GM18526 (cell line): ENCODE measurements around the gene TYW3.

Source experiments
- POLR2A ChIP-seq: IDR thresholded peaks from 3 replicates; pipeline ENCODE4 v1.6.1; 2011; ENCODE audit not compliant: insufficient read length; ENCODE audit errors: extremely low read depth

TYW3 gene

GRCh38 chr1:74775735-74776134, 42.8 kb downstream of the TYW3 start:
- TF ChIP-seq POLR2A: no peak

GRCh38 chr1:74777525-74777924, 44.6 kb downstream of the TYW3 start:
- TF ChIP-seq POLR2A: no peak

DNA sequence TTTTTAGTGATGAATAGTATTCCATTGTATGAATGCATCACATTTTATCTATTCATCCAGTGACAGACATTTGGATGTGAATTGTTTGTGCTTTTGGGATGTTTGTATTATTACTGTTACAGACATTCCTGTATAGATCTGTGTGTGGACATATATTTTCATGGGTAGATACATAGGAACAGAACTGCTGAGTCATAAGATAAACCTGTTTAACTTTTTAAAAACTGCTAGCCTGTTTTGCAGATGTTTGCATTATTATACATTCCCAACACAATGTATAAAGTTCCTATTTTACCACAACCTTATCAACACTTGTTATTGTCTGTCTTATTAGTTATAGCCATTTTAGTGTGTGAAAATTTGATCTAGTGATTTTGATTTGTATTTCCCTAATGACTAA, 46.8 kb downstream of the TYW3 start:
- no peak for TF ChIP-seq POLR2A

DNA sequence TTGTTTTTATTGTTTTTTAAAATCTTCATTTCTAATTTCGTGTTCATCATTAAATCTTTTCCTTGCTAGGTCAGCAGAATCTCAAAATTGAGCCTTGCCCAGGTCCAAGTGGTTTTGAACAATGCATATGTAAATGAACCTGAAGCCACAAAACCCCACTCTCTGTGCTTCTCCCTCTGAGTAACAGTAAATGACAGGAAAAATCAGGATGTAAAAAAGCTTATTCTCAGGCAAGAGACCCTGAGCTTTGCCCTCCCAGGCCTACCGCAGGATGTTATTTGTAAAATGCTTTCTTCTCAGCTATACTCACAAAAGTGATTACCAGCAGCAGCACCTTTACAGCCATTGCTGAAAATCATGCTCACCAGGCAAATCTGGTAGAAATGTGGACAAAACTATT, 47.6 kb downstream of the TYW3 start:
- TF ChIP-seq POLR2A: no peak

- no peak for TF ChIP-seq POLR2A
These were observed 53.0 kb downstream of the TYW3 start for GRCh38 chr1:74785944-74786343.

DNA sequence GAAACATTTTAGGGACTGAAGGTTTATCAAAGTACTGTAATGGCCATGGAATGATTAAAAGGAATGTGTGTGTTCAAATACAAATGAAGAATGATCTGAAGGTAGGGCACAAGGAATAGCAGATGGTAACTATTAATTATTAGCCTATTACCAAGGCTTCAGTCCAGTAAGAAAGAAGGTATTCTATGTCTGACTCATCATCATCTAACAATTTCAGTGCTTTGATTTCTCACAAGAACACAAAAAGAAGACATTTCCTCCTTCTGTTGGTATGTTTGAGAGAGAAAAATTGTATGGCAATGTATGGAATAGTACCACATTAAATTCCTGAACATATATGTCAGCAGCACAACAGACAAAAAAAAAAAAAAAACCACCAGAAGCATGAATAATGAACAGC, 57.5 kb downstream of the TYW3 start:
- TF ChIP-seq POLR2A: no peak

DNA sequence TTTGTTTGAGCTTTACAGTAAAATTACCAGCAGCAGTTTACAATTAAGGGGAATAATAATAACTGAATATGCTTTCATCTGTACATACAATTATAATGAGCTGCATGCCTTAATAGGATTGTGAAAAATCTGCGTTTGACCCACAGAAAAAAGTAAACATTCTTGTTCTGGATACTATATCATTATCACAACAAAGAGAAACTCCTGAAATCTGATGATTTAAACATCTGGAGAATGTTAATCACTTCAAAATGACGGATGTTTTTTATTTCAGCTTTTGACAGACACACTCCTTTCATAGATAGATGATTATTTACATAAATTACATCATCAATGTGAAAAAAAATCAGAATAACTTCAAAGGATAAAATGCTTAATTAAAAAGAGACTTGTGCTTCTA, 58.5 kb downstream of the TYW3 start:
- TF ChIP-seq POLR2A: no peak

GRCh38 chr1:74799119-74799657, 66.2 kb downstream of the TYW3 start:
- TF ChIP-seq POLR2A: no peak

- no peak for TF ChIP-seq POLR2A
These were observed 78.7 kb downstream of the TYW3 start for GRCh38 chr1:74811436-74812179.

DNA sequence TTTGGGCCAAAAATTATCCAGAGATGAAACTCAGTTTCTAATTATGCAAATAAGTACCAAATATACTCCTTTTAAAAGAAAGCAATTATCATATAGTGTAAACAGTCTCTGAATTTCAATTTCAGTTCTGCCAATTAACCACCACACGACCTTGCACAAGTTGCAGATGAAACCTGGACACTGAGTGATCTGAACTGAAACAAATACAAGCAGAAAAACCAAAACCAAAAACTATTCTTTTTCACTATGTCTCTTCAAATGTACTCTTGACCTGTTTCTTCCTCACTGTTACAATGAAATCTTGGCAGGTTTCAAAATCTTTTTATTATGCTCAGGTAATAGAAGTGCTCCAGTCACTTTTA, 79.2 kb downstream of the TYW3 start:
- no peak for TF ChIP-seq POLR2A
